Esophagus (tissue), 2 donors: ENCODE data around the gene NOX5. TPM values are rescaled to one million over a fixed set of nuclear protein-coding genes. Genes with fewer than 3 reads are reported as not detected.

ENCODE experiments used
- H3K27ac ChIP-seq, 2 donors: one replicate each; pipeline ENCODE4 v1.5.1; 2013; ENCODE audit warnings: low read depth in 2 of 2, mild to moderate bottlenecking in 2 of 2, inconsistent platforms in 1 of 2, low read length in 1 of 2, moderate library complexity in 1 of 2
- H3K27me3 ChIP-seq, 2 donors: one replicate each; pipeline ENCODE4 v1.6.1; 2013; ENCODE audit warnings: low read length in 2 of 2, control low read depth in 1 of 2, mild to moderate bottlenecking in 1 of 2; ENCODE audit not compliant: insufficient read depth in 2 of 2, control insufficient read depth in 1 of 2
- H3K36me3 ChIP-seq, 2 donors: one replicate each; pipeline ENCODE4 v1.6.1; 2013; ENCODE audit warnings: low read length in 1 of 2; ENCODE audit not compliant: control insufficient read depth in 2 of 2, insufficient read depth in 2 of 2
- H3K4me1 ChIP-seq, 2 donors: one replicate each; pipeline ENCODE4 v1.6.1; 2013; ENCODE audit warnings: low read length in 1 of 2; ENCODE audit not compliant: control insufficient read depth in 2 of 2, insufficient read depth in 2 of 2
- H3K4me3 ChIP-seq, 2 donors: one replicate each; pipeline ENCODE4 v1.5.1; 2013; ENCODE audit warnings: low read length in 2 of 2, mild to moderate bottlenecking in 2 of 2, low read depth in 1 of 2, moderate library complexity in 1 of 2
- H3K9me3 ChIP-seq, 2 donors: one replicate each; pipeline ENCODE4 v1.6.1; 2013; ENCODE audit warnings: mild to moderate bottlenecking in 2 of 2, low read depth in 1 of 2, low read length in 1 of 2, moderate library complexity in 1 of 2; ENCODE audit not compliant: control insufficient read depth in 2 of 2, insufficient read depth in 1 of 2
- WGBS, 2 donors: extraction: QIAGEN DNeasy Blood & Tissue Kit; methylation state at CpG; one replicate each; pipeline ENCODE4 v1.1.7; 2013; 5-methylcytosine and 5-hydroxymethylcytosine counted together
- polyA plus RNA-seq, 2 donors: library from polyadenylated mRNA; stranded (reverse); fragments of 200-250 nt; gene quantifications; one replicate each; pipeline ENCODE4 v1.2.3, GENCODE V29; 2013
- donor health status: healthy with polysubstance abuse.
- donor health status: Bipolar disorder and iron deficiency.

Gene NOX5
- polyA plus RNA-seq, 2 donors, result 0.26 to 0.29 TPM

- no peaks in the 10 kb centered on the region for H3K9me3 ChIP-seq
- H3K4me3 ChIP-seq, result no peak overlapping the region
- WGBS, 2 donors, result 92 to 93% methylated on average over 9 of the region's 9 CpGs
- no peaks in the 10 kb centered on the region for H3K27me3 ChIP-seq
- H3K27ac ChIP-seq, result no peak overlapping the region
- H3K36me3 ChIP-seq, result no peaks in the 10 kb centered on the region
- peaks cover 0 to 10% of the 10 kb centered on the region in 2 donors for H3K4me1 ChIP-seq
Observed at GRCh38 chr15:69027976-69028518, 13.6 kb downstream of the NOX5 start.

- Histone ChIP-seq H3K27ac (peak overlapping the region in 1 of 2 donors; percentile 45), H3K36me3 (no peaks in the 10 kb centered on the region), H3K4me3 (peak overlapping the region; percentile 26 to 31), H3K4me1 (peaks cover 0 to 13% of the 10 kb centered on the region in 2 donors), H3K27me3 (no peaks in the 10 kb centered on the region), H3K9me3 (no peaks in the 10 kb centered on the region)
- WGBS, 2 donors, result 16 to 18% methylated on average over 41 to 42 of the region's 42 CpGs
Observed at GRCh38 chr15:69031013-69032001, 16.8 kb downstream of the NOX5 start.

GRCh38 chr15:69032031-69032430, 17.5 kb downstream of the NOX5 start:
- no peak overlapping the region for H3K27ac ChIP-seq

GRCh38 chr15:69032703-69033373, 18.3 kb downstream of the NOX5 start:
- H3K27me3 ChIP-seq, result no peaks in the 10 kb centered on the region
- H3K36me3 ChIP-seq, result no peaks in the 10 kb centered on the region
- no peak overlapping the region for H3K4me3 ChIP-seq
- H3K27ac ChIP-seq, result no peak overlapping the region
- H3K9me3 ChIP-seq, result no peaks in the 10 kb centered on the region
- WGBS, 2 donors, result 76 to 86% methylated on average over 43 of the region's 43 CpGs
- peaks cover 0 to 13% of the 10 kb centered on the region in 2 donors for H3K4me1 ChIP-seq

More at GRCh38 chr15:69032031-69032430, 17.5 kb downstream of the NOX5 start:
- 26 to 33% methylated on average over 5 of the region's 5 CpGs for WGBS, 2 donors
- no peaks in the 10 kb centered on the region for H3K36me3 ChIP-seq
- no peaks in the 10 kb centered on the region for H3K27me3 ChIP-seq
- H3K4me3 ChIP-seq, result peak overlapping the region in 1 of 2 donors; percentile 26
- H3K4me1 ChIP-seq, result peaks cover 0 to 13% of the 10 kb centered on the region in 2 donors
- no peaks in the 10 kb centered on the region for H3K9me3 ChIP-seq

GRCh38 chr15:69034352-69034751, 19.9 kb downstream of the NOX5 start:
- Histone ChIP-seq H3K27me3 (no peaks in the 10 kb centered on the region), H3K36me3 (no peaks in the 10 kb centered on the region), H3K27ac (no peak overlapping the region), H3K4me3 (no peak overlapping the region), H3K9me3 (no peaks in the 10 kb centered on the region), H3K4me1 (peaks cover 0 to 13% of the 10 kb centered on the region in 2 donors)
- 43 to 46% methylated on average over 4 of the region's 4 CpGs for WGBS, 2 donors

- Histone ChIP-seq H3K27ac (peak overlapping the region; percentile 72 to 84), H3K4me3 (no peak overlapping the region)
- WGBS, 2 donors, result 34 to 48% methylated on average over 16 of the region's 16 CpGs
Observed at GRCh38 chr15:69035205-69035917, 20.9 kb downstream of the NOX5 start.

GRCh38 chr15:69035918-69036258, 21.4 kb downstream of the NOX5 start:
- no peaks in the 10 kb centered on the region for H3K9me3 ChIP-seq
- H3K27me3 ChIP-seq, result no peaks in the 10 kb centered on the region
- H3K36me3 ChIP-seq, result no peaks in the 10 kb centered on the region
- no peak overlapping the region for H3K4me3 ChIP-seq
- 53 to 85% methylated on average over 1 of the region's 1 CpG for WGBS, 2 donors
- H3K27ac ChIP-seq, result peak overlapping the region; percentile 72 to 84
- peaks cover 0 to 13% of the 10 kb centered on the region in 2 donors for H3K4me1 ChIP-seq

More at GRCh38 chr15:69035205-69035917, 20.9 kb downstream of the NOX5 start:
- Histone ChIP-seq H3K9me3 (no peaks in the 10 kb centered on the region), H3K36me3 (no peaks in the 10 kb centered on the region), H3K4me1 (peaks cover 0 to 13% of the 10 kb centered on the region in 2 donors), H3K27me3 (no peaks in the 10 kb centered on the region)

- no peak overlapping the region for H3K4me3 ChIP-seq
- no peaks in the 10 kb centered on the region for H3K36me3 ChIP-seq
- H3K4me1 ChIP-seq, result peaks cover 0 to 7% of the 10 kb centered on the region in 2 donors
- H3K27me3 ChIP-seq, result no peaks in the 10 kb centered on the region
- no peaks in the 10 kb centered on the region for H3K9me3 ChIP-seq
- 88 to 89% methylated on average over 5 of the region's 5 CpGs for WGBS, 2 donors
- no peak overlapping the region for H3K27ac ChIP-seq
Observed at GRCh38 chr15:69036826-69037225, 22.3 kb downstream of the NOX5 start.

GRCh38 chr15:69037482-69037881, 23.0 kb downstream of the NOX5 start:
- H3K27me3 ChIP-seq, result no peaks in the 10 kb centered on the region
- no peaks in the 10 kb centered on the region for H3K9me3 ChIP-seq
- H3K4me3 ChIP-seq, result no peak overlapping the region

More at GRCh38 chr15:69037482-69037881, 23.0 kb downstream of the NOX5 start:
- Histone ChIP-seq H3K4me1 (peaks cover 0 to 7% of the 10 kb centered on the region in 2 donors), H3K27ac (no peak overlapping the region), H3K36me3 (no peaks in the 10 kb centered on the region)
